Activated gamma-delta T cell (primary cell): ENCODE data around the gene RMI2.
A peak's percentile ranks its signal among the peaks of the same experiment; 100 is the strongest.
"Not testable (repeated sequence)": the region's sequence is repeated elsewhere in the genome, so short reads cannot be mapped to it uniquely, and the experiment has no call there.

Experiments
- DNase-seq: peaks from one replicate; lab custom pipeline; 2025; lab: John Stamatoyannopoulos, UW
- total RNA-seq, 2 donors: gene quantifications; one replicate each; lab custom pipeline; 2026; lab: John Stamatoyannopoulos, UW

RMI2 gene
- total RNA-seq: 2.6 to 3.2 reads per million in 2 donors

DNA sequence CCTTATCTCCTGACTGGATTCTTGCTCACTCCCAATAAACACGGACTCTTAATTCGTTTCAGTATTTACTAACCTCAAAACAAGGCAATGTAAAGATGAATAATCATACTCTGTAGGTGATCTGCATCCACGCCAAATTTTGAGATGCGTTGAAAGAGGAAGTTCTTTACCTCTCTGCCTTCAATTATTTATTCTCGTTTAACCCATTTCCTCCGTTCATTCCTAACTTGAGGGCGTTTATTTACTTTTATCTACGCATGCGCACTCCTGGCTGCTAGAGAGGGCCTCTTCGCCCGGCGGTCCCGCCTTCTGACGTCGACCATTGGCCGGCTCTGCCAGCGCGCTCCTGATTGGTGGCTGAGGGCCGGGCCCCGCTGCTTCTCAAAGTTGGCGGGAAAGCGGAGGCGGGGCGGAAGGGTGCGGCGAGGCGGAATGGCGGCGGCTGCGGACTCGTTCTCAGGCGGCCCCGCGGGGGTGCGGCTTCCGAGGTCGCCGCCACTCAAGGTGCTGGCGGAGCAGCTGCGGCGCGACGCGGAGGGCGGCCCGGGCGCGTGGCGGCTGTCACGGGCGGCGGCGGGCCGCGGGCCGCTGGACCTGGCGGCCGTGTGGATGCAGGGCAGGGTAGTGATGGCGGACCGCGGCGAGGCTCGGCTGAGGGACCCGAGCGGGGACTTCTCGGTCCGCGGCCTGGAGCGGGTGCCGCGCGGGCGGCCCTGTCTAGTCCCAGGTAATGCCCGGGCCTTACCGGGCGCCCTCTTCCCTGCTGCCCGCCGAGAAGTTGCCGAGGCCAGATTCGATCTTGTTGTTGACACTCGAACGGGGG lies at the start of gene RMI2:
RMI2 (plus strand) TSS at position 420 of the 823 bp plus-strand sequence; CDS start at position 433, 13 bp downstream.
- peak; percentile 88 for DNase-seq

DNA sequence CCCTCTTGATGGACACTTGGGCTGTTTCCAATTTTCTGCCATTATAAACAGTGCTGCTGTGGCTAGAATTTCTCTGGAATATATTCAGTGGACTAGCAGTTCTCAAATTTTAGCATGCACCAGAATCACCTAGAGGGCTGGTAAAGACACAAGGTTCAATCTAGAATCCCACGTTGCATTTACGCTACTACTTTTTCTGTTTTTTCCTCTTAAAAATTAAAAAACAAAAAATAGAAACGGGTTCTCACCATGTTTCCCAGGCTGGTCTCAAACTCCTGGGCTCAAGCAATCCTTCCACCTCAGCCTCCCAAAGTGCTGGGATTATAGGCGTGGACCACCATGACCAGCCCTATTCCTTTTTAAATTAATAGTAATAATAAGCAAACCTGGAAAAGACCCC lies 49.6 kb upstream of the RMI2 start:
- no peak for DNase-seq

DNA sequence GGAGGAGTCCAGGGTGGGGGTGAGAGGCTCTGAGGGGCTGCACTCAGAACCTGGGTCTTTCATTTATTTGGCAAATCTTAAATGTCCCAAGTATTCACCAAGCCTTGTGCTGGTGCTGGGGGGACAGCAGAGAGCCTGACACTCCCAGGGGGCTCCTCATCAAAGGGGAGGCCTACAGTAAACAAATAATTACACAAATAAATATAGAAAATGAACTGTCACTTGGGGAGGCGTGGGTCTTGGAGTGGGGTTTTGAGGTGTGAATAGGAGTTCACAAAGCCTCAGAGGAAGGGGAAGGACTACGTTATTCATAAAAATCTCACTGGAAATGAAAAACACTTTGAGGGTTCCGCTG lies 48.9 kb upstream of the RMI2 start:
- no peak for DNase-seq

DNA sequence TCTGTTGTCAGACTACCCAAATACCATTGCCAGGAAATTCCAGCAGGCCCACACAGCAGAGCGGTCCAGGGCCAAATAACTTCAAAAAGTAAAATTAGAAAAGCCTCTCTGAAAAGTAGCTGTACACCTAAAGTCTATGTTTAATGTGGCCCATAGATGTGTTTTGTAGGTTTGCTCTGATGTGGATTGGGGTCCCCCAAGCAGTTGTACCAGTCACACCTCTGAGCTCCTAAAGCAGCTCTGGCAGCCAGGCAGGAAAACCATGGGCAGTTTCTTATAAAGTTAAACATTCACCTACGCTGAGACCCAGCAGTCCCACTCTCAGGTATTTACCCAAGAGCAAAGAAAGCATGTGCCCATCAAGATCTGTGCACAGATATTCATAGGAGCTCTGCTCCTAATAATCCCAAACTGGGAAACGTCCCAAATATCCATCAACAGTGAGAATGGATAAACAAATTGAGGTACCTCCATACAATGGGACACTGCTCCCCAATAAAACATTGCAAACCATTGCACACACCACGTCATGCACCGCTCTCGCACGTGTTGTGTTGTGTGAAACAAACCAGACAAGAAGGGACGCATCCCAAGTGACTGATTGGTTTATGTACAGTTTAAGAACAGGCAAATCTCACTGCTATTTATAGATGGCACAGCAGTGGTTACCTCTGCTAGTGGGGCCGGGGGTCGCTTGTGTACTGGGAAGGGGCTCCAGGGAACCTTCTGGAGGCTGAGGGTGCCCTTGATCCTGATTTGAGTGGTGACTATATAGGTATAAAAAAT lies 48.4 kb upstream of the RMI2 start:
- DNase-seq: no peak

DNA sequence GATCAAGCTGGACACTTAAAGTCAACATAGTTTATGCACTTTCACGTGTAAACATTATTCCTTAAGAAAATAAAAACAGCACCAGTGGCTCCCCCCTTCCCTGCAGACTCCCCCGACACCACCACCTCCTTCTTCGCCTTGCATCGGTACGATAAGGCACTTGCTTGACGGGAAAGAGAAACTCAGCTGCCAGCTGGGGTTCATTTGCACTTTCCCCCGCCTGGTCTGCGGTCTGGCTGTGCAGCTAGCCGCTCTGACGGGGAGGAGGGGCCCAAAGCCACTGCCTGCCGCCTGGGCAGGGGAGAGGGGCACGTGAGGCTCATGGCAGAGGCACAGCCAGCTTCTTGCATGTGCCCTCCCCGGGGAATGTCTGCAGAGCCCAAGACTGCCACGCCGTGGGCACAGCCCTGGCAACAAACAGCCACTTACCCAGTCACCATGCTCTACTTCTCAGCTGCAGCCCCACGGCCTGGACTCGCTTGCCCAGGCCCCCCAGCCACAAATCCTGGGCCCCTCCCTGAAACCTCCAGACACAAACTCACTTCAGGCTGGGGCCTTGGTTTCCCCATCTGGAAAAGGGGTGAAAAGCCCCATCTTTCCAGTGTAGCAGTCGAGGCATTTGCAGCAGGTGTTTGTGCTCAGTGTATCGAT lies 47.6 kb upstream of the RMI2 start:
- peak; percentile 50 for DNase-seq

DNA sequence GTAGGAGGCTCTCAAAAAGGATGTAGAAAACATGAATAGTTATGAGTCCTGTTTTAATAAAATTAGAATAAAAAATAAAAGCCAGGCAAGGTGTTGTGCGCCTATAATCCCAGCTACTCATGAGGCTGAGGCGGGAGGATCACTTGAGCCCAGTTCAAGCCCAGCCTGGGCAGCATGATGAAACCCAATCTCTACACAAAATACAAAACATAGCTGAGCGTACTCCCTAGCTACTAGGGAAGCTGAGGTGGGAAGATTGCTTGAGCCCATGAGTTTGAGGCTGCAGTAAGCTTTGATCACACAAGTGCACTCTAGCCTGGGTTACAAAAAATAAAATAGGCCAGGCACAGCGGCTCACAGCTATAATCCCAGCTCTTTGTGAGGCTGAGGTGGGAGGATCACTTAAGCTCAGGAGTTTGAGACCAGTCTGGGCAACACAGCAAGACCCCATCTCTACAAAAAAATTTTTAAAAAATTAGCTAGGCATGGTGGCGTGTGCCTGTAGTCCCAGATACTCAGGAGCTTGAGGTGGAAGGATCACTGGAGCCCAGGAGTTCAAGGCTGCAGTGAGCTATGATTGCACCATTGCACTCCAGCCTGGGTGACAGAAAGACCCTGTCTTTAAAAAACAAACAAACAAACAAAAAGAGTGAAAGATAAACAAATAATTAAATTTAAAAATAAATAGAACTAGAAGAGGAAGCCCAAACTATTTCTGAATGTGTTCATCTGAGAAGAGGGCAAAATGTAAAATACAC lies 46.9 kb upstream of the RMI2 start:
- no peak for DNase-seq

DNA sequence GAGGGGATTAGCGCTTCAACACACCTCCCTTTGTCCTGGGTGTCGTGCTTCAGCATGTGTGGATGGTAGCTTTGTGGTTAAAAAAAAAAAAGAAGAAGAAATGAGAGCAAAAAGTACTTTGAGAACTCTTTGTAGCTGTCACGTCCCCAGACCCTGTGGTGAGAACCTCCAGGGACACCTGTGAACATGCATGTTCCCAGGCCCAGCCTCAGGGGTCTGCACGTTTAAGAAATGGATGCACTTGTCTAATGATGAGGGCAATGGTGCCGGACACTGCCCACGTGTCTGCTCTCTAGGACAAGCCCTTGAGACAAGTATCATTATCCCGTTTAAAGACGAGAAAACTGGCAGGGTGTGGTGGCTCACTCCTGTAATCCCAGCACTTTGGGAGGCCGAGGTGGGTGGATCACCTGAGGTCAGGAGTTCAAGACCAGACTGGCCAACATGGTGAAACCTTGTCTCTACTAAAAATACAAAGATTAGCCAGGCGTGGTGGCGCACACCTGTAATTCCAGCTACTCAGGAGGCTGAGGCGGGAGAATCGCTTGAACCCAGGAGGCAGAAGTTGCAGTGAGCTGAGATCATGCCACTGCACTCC lies 46.2 kb upstream of the RMI2 start:
- not testable (repeated sequence) for DNase-seq

DNA sequence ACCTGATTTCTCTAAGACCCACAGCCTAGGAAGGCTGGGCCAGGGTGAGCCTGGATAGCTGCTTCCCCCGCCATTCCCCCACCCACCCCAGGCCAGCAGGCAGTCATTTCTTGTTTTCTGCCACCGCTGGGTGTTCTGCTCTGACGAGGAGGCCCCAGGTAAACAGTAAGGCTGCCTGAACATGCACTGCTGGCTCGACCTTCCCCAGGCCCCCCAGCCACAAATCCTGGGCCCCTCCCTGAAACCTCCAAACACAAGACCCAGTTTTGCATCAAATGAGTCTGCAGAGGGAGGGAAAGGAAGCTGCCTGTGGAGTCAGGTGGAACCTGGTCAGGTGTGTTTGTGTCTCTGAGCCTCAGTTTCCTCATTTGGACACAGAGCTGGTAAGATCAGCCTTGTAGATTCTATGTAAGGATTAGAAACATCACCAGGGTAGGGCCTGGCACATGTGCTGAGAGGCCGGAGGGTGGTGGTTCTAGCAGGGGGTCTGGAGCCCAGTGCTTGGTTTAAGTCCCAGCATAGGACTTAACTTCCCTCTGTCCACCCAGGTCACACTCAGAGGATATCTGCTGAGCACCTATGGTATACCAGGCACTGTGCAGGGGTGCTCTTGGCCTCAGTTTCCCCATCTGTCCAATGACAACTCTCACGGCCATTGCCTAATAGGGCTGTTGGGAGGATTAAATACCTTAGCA lies 45.2 kb upstream of the RMI2 start:
- DNase-seq: no peak

DNA sequence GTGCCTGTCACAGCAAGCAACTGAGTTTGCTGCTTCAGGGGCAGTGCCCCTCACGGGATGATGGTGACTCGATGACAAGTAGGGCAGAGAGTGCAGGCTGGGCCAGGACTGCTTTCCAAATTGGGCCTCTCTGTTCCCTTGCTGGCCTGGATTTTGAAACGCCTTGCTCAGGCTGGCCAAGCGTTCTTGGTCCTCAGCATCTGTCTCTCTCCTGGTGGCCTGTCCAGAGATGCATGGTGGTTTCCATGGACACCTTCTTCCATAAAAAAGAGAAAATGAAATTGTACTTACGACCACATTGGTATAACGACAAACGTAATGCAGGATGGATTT lies 44.7 kb upstream of the RMI2 start:
- no peak for DNase-seq

DNA sequence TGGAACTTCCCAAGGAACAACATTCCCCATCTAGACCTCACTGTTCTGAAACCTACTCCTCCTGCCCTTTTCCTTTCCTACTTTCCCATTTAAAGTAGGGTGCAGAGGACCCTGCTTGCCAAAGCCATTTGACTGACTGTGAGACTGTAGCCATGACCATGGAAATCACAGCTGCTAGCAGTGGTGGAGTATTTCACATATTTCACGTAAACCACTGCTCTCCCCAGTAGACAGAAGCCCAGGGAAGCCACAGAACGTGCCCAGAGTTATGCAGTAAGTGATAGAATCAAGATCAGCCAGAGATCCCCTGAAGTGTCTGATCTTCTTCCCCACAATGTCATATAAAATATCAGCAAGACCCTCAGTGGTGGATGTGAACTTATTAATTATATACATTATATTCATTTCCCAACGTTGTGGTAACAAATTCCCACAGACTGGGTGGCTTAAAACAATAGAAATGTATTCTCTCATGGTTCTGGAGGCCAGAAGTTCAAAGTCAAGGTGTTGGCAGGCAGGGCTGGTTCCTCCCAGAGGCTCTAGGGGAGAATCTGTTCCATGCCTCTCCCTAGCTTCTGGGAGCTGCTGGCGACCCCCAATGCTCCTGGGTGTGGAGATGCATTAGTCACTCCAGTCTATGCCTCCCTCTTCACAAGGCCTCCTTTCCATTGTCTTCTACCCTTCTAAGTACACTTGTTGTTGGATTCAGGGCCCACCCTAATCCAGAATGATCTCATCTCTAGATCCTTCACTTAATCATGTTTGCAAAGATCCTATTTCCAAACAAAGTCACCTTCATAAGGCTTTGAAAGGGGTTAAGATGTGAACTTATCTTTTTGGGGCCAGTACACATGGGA lies 43.4 kb upstream of the RMI2 start:
- DNase-seq: no peak

DNA sequence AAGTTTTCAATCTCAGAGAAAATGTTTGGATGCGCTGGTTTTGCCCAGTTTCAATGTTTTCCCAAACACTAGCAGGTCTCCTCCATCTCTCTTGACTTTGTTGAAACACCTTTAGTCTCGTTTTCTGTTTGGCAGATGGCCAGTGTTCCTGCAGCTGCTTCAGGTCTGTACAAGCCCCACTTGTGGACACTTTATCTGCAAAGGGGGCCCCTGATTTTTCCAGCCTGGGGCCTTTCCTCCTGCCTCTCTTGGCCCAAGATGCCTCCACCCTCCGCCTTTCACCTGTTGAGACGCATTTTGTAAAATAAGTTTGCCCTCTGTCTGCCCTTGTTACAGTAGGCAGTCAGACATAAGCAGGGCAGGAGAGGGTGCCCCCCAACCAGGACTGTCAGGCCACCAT lies 42.3 kb upstream of the RMI2 start:
- DNase-seq: no peak

DNA sequence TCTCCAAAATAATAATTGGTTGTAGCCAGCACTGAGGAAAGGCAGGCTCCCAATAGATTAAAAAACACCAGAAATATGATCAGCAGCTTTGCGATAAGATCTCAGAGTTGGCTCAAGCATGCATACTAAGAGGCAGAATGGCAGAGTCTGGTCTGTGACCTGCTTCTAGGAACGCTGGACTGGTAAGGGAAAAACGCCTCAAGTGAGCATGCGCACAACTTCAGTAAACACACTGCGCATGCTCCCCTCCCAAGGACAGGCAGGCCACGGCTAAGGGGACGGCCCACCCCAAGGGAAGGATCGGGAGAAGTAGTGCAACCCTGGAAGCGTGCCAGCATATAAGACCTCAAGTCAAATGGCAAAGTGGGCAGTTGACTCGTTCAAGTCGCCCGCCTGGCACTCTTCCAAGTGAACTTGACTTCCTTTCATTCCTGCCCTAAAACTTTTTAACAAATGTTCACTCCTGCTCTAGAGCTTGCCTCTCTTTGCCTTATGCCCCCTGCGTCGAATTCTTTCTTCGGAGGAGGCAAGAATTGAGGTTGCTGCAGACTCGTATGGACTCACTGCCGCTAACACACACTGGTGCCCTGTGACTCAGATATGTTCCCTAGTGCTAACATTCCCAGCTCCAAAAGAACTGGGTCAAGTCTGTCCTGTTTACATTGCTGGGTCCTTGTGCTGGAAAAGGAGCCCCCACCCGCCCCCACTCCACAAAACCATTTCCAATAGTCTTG lies 41.7 kb upstream of the RMI2 start:
- DNase-seq: no peak

DNA sequence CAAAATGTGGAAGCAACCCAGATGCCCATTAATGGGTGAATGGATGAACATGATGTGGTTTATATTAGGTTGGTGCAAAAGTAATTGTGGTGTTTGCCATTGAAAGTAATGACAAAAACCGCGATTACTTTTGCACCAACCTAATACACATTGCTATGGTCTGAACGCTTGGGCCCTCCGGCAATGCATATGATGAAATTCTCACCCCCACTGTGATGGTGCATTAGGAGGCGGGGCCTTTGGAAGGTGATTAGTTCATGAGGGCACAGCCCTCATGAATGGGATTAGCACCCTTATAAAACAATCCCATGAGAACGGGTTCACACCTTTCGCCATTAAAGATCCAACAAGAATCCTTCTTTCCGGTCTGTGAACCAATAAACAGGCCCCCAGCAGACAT lies 38.9 kb upstream of the RMI2 start:
- DNase-seq: no peak

DNA sequence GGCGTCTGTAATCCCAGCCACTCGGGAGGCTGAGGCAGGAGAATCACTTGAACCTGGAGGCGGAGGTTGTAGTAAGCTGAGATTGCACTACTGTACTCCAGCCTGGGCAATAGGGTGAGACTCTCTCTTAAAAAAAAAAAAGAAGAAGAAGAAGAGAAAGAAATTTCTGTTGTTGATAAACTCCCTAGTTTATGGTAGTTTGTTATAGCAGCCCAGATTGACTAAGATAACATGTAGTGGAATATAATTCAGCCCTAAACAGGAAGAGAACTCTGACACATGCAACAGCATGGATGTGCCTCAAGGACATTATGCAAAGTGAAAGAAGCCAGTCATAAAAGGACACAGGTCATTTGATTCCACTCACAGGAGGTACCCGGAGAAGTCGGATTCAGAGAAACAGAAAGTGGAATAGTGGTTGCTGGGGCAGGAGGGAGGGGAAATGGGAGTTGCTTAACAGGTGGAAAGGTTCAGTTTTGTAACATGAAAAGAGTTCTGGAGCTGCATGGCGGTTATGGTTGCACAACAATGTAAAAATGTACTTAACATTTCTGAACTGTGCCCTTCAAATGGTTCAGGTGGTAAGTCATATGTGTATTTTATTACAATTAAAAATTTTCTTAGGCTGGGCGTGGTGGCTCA lies 38.1 kb upstream of the RMI2 start:
- DNase-seq: no peak

DNA sequence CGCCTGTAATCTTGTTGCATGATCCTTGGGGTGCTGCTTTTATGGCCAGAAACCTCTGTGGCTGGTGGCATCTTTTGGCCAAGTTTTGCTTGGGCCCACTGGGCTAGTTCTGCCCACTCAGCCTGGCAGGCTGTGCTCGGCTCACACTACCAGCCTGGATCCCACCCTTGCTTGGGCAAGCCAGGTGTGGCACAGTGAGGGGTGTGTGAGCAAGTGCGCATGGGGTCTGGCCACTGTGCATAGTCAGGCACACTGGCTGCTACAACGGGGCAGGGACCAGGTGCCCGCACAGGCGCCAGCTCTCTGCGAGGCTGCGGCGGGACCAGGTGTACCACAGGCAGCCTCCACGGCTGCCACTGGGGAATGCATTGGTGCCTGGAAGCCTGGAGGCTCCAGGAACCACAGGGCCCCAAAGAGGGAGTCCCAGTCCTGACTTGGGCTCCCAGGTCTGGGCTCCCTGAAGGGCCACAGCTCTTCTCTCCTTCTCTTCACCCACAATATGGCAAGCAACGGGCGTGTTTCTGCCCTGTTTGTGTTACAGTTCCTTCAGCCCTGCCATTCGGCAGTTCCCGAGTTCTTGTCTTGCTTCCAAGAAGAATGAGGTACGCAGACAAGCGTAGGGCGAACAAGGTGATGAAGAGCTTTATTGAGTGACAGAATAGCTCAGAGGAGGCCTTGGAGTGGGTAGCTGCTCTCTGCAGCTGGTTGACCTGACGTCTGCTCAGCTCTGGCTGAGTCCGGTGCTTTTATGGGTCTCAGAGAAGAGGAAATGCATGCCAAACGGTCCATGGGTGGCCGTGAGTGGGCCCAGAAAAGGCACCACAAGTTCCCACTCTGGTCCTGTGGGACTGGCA lies 37.4 kb upstream of the RMI2 start:
- DNase-seq: no peak

DNA sequence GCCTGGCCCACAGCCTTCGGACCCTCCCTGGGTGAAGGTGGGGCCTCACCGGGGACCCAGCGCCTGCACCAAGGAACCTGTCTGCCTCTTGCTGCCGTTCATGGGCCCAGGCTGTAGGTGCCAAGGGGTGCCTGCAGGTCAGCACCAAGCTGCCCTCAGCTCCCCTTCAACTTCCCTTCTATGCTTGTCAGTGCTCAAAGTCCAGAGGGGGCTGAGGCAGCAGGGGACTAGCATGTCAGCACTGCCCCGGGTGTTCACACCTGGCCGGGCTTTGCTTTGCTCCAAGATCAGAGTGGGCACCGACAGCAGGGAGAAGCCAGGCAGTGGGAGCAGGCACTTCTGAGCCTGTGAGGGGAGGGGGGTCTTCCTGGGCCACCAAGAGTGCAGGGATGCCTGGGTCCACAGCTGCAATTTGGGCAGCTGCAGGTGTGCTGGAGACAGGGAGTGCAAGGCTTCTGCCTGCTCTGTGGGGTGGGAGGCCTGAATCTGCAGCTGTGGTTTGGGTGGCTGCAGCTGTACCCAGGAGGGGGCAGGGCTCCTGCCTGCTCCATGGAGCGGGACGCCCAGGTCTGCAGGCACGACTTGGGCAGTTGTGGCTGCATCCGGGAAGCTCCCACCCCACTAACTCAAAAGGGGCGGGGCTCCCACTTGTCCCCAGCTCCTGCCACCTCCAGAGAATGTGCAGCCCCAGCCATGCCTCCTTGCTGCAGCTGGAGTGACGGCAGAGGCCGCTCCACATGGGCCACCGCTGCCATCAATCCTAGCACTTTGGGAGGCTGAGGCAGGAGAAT lies 36.6 kb upstream of the RMI2 start:
- no peak for DNase-seq
